Epithelial cell of proximal tubule (primary cell): ENCODE data around the gene HSPA1L. TPM values are rescaled to one million over a fixed set of nuclear protein-coding genes. Genes with fewer than 3 reads are reported as not detected.
"Not testable (repeated sequence)": the region's sequence is repeated elsewhere in the genome, so short reads cannot be mapped to it uniquely, and the experiment has no call there.

Source experiments
- DNase-seq: peaks from one replicate; pipeline ENCODE4 v3.0.0-alpha.2; 2011; ENCODE audit warnings: low read depth
- H3K4me3 ChIP-seq: 2 replicates; pipeline ENCODE4 v1.5.1; 2011; ENCODE audit warnings: low read depth, mild to moderate bottlenecking, low read length
- total RNA-seq: library from RNA; depleted of rRNA; stranded (reverse); fragments of >200 nt; gene quantifications from 2 replicates; pipeline ENCODE4 v1.2.3, GENCODE V29; 2015
- TF ChIP-seq, protein P1 (sequence below): conservative IDR thresholded peaks from 2 replicates; pipeline ENCODE4 v1.5.1; 2012; ENCODE audit warnings: low read depth, mild to moderate bottlenecking, low read length

The HSPA1L gene
- total RNA-seq, 1 donor from 2014 or later = 0.35 TPM

DNA sequence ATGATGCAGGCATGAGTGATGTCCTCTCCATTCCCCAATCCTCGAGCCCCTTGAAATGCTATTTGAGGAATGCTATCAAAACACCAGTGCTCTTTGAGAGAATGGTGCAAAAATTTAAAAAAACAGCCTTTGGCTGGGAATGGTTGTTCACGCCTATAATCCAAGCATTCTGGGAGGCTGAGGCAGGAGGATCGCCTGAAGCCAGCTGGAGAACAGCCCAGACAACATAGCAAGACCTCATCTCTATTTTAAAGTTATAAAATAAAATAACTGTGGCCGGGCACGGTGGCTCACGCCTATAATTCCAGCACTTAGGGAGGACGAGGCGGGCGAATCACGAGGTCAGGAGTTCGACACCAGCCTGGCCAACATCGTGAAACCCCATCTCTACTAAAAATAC is 15.3 kb downstream of the HSPA1L start:
- no peak for DNase-seq
- H3K4me3 ChIP-seq = no peak overlapping the region
- TF ChIP-seq, protein P1, sequence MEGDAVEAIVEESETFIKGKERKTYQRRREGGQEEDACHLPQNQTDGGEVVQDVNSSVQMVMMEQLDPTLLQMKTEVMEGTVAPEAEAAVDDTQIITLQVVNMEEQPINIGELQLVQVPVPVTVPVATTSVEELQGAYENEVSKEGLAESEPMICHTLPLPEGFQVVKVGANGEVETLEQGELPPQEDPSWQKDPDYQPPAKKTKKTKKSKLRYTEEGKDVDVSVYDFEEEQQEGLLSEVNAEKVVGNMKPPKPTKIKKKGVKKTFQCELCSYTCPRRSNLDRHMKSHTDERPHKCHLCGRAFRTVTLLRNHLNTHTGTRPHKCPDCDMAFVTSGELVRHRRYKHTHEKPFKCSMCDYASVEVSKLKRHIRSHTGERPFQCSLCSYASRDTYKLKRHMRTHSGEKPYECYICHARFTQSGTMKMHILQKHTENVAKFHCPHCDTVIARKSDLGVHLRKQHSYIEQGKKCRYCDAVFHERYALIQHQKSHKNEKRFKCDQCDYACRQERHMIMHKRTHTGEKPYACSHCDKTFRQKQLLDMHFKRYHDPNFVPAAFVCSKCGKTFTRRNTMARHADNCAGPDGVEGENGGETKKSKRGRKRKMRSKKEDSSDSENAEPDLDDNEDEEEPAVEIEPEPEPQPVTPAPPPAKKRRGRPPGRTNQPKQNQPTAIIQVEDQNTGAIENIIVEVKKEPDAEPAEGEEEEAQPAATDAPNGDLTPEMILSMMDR = no peak

DNA sequence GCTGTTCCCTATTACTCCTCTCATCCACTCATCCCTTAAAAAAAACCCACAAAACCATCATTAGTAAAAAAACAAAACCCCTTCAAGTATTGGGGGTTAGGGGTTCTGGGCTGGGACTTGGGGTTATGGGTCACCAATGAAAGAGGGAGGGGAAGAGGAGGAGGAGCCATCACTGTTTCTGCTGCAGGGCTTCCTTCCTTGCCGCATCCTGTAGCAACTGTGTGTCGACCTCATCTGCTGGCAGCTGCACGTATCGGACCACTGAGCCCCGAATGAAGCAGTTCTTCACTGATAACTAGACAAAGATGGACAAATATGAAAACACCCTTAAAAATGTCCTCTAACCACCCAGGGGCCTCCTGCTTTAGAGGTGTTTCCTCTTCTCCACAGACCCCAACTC is 17.5 kb downstream of the HSPA1L start:
- no peak overlapping the region for H3K4me3 ChIP-seq
- DNase-seq = no peak
- TF ChIP-seq, protein P1 = no peak

DNA sequence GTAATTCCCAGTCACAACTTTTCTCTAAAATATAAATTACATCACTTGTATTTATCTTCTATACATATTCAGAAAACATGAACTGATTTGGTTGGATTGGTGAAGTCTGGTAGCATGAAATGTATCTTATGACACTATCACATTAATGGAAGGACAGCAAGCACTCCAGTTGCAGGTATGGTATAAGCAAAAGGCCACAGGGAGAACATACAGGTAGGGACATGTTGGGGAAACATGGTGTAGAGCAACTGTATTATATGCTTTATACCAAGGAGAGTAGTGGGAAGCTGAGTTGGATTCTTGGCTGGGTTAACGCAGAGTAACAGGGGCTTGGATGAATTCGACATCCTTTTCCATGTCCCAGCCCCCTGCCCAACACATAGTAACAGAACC is 18.1 kb downstream of the HSPA1L start:
- DNase-seq = no peak
- TF ChIP-seq, protein P1 = no peak
- no peak overlapping the region for H3K4me3 ChIP-seq

DNA sequence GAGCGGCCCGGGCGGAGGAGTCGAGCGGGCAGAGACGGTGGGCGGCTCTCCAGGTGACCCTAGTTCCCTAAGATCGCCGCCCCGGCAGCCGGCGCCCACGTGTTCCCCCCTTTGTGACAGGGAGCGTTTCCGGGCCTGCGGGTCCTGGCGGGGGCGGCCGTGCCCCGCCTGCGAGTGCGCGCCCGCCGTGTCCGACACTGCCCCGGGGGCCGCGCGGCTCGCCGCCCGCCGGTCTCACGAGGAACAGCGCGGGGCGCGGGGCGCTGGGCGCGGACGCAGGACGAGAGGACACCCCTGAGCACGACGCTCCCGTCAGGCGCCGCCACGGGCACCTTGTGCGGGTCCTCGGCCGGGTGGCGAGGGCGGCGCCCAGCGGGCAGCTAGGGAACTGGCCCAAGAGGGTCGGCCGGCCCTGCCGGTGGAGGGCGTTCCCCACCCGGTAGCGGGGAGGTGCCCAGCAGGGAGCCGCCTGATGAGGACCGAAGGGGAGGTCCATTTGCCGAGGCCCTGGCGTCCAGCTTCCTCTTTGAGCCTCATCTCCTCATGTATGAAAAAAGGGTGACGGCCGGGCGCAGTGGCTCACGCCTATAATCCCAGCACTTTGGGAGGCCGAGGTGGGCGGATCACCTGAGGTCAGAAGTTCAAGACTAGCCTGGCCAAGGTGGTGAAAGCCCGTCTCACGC is 19.3 kb downstream of the HSPA1L start, which contains the start of gene VARS1:
Gene VARS1, minus strand, starts transcription at position 137 of the 683 bp plus-strand sequence. CDS start 535 bp downstream, outside the sequence.
- peak within 1 kb of the TSS; percentile 84 for H3K4me3 ChIP-seq
- TF ChIP-seq, protein P1 = peak; percentile 65
- DNase-seq = no peak

DNA sequence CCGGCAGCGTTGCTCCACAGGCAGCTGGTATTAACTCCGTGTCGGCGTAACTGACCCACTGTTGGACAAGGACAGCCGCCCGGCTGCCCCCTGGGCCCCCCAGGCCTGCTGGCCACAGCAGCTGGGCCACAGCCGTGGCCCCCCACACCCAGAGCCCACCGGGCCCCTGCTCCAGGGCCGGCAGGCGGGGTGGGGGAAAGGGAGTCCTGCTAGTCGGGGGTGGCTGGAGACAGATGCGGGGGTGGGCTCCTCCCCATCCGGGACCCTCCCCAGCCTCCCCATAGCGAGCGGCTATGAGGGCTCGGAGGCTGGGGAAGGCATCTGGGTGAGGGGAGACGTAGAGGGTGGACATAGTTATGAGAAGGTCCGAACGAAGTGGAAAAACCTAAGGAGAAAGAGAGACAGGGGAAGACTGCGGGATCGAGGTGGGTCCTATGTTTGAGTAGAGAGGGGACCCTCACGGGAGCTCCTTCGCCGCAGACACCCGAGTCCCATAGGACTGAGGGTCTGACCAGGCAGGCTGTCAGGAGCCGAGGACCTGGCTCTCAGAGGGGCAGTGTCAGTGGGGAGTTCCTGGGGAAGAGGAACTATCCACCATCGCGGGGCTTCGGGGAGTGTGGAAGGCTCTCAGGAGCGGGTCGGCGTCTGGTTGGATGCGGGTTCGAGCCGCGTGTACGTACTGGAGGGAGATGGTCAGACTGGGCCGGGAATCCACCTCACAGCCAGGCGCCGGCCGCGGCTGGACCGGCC is 20.0 kb downstream of the HSPA1L start:
- peak overlapping the region; percentile 84 for H3K4me3 ChIP-seq
- TF ChIP-seq, protein P1 = no peak
- DNase-seq = no peak

DNA sequence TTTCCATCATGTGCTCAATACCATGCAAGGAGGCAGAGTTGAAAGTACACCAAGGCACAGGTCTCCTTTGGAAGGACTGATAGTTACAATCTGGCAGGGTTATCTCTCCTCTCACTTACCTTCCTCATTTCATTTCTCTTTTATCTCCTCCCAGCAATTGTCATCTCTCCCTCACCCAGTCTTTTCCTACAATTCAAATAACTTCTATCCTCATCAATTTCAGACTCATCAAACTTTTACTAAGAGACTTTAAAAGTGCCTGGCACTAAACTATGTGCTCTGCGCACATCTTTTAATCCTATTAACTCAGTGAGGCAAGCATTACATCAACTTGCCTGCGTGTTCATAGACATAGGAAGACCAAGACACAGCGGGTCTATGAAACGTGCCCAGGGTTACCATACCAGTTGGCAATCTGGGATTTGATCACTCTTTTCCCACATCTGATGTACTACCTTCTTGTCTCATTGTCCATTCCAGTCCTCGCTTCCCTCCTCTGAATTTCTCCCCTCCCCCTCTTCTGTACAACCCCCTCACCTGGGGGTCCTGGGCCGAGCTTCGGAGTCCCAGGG is 20.7 kb downstream of the HSPA1L start:
- no peak for DNase-seq
- TF ChIP-seq, protein P1 = no peak
- H3K4me3 ChIP-seq = peak overlapping the region; percentile 84

DNA sequence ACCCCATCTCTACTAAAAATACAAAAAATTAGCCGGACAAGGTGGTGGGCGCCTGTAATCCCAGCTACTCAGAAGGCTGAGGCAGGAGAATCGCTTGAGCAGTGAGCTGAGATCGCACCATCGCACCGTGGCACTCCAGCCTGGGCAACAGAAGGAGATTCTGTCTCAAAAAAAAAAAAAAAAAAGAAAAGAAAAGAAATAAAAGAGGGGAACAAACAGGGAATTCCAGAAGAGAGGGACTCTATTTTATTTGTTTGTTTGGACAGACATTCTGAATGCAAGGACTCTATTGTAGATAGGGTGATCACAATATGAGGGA is 21.2 kb downstream of the HSPA1L start:
- DNase-seq = not testable (repeated sequence)
- H3K4me3 ChIP-seq = peak overlapping the region; percentile 84
